Tibial nerve (tissue), 4 donors: ENCODE results near the gene INTS11. TPM values are rescaled to one million over a fixed set of nuclear protein-coding genes. Genes with fewer than 3 reads are reported as not detected.

Experiments used
- DNase-seq, 2 donors: peaks; one replicate each; pipeline ENCODE4 v3.0.0-alpha.2; 2019; ENCODE audit warnings: low spot score in 2 of 2
- H3K27ac ChIP-seq, 4 donors: fragments of 200-600 bp; sonication (generic) in 3 of 4; one replicate each; pipeline ENCODE4 v1.5.1; 2017 to 2019; ENCODE audit warnings: mild to moderate bottlenecking in 1 of 4
- H3K27me3 ChIP-seq, 2 donors: fragments of 200-600 bp; sonication (generic) in 1 of 2; one replicate each; pipeline versions ENCODE4 v1.5.1 to v1.6.0; 2017 to 2019
- H3K36me3 ChIP-seq, 3 donors: fragments of 200-600 bp; sonication (generic); one replicate each; pipeline ENCODE4 v1.5.1; 2018 to 2019
- H3K4me1 ChIP-seq, 4 donors: fragments of 200-600 bp; sonication (generic) in 3 of 4; one replicate each; pipeline ENCODE4 v1.5.1; 2017 to 2019
- H3K4me3 ChIP-seq, 4 donors: fragments of 200-600 bp; sonication (generic) in 3 of 4; one replicate each; pipeline ENCODE4 v1.5.1; 2017 to 2019; ENCODE audit warnings: mild to moderate bottlenecking in 1 of 4, moderate library complexity in 1 of 4
- H3K9me3 ChIP-seq, 4 donors: fragments of 200-600 bp; sonication (generic) in 3 of 4; one replicate each; pipeline ENCODE4 v1.5.1; 2017 to 2019
- EP300 ChIP-seq, 2 donors: sonication (generic); formaldehyde crosslinking; IDR thresholded peaks; one replicate each; pipeline ENCODE4 v1.6.1; 2017; ENCODE audit warnings: antibody characterized with exemption in 2 of 2, mild to moderate bottlenecking in 1 of 2
- POLR2A ChIP-seq, 2 donors: fragments of 450-650 bp; IDR thresholded peaks; one replicate each; pipeline ENCODE4 v1.6.1; 2017; ENCODE audit warnings: antibody characterized with exemption in 2 of 2, mild to moderate bottlenecking in 2 of 2, moderate library complexity in 2 of 2
- WGBS, 2 donors: methylation state at CpG; one replicate each; pipeline ENCODE4 v1.1.5; 2018; 5-methylcytosine and 5-hydroxymethylcytosine counted together
- total RNA-seq, 4 donors: library from RNA; depleted of rRNA; stranded (reverse); fragments of >200 nt; gene quantifications; one replicate each; pipeline ENCODE4 v1.1.0, GENCODE V29; 2016
- TF ChIP-seq, protein P1 (sequence below), 5 experiments: fragments of 200-600 bp in 3 of 5; fragments of 450-650 bp in 2 of 5; sonication (generic) in 3 of 5; IDR thresholded peaks; one replicate each; pipeline ENCODE4 v1.5.1; 2016 to 2019; ENCODE audit warnings: antibody characterized with exemption in 5 of 5, mild to moderate bottlenecking in 3 of 5, moderate library complexity in 2 of 5

Gene INTS11
- total RNA-seq, 4 donors from 2014 or later: 118 to 241 (median 157) TPM

DNA sequence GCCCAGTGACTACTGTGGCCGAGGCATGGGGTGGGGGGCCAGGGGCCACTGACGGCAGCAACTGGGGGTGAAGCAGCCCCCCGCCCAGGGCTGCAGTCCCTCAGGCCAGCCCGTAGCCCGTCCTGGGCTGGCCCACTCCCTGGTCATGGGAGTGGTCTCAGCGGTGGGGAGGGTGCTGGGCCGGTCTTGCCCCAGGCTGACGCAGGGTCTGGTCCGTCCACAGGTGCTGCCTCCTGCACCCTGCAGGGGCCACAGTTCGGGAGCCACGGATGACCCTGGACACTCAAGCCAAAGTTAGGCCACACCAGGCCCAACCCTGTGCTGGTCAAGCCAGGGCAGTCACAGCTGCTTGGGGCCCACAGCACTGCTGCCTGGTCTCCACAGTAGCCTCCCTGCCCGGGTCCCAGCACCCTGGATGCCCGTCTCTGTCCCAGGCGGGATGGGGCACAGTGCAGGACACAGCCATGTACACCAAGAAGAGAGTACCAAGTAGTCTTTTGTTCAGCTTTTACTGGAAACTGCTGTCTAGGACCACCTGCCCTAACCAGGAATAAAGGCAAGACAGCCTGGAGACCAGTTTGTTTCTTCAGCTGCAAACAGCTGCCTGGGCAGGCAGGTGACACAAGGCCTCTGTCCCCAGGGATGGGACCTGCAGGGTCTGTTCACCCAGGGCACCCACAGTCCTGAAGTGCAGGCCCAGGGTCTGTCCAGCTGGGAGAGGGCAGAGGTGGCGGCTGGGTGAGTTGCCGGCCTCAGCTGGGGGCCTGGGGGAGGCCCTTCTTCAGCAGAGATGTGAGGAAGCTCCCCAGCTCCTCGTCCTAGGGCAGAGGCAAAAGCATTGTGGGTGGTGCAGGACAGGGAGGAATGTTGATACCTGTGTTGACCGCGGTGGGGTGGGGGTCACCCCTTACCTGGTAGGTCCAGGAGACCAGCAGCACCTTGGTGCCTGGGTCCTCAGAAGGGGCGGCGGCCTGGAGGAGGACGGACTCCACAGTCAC lies 13.1 kb downstream of the INTS11 start:
- Histone ChIP-seq H3K9me3 (no peaks in the 10 kb centered on the region), H3K4me3 (no peak overlapping the region), H3K27ac (no peak overlapping the region), H3K27me3 (no peaks in the 10 kb centered on the region), H3K36me3 (peaks cover 0 to 59% (median 5%) of the 10 kb centered on the region in 3 donors), H3K4me1 (peaks cover 0 to 26% (median 21%) of the 10 kb centered on the region in 4 donors)
- 86 to 93% methylated on average over 11 to 15 of the region's 22 CpGs for WGBS, 2 donors
- DNase-seq: no peak
- TF ChIP-seq EP300 (IDR thresholded peaks at IDR 0.05) (no peak), POLR2A (IDR thresholded peaks at IDR 0.05) (no peak)
- TF ChIP-seq, protein P1, sequence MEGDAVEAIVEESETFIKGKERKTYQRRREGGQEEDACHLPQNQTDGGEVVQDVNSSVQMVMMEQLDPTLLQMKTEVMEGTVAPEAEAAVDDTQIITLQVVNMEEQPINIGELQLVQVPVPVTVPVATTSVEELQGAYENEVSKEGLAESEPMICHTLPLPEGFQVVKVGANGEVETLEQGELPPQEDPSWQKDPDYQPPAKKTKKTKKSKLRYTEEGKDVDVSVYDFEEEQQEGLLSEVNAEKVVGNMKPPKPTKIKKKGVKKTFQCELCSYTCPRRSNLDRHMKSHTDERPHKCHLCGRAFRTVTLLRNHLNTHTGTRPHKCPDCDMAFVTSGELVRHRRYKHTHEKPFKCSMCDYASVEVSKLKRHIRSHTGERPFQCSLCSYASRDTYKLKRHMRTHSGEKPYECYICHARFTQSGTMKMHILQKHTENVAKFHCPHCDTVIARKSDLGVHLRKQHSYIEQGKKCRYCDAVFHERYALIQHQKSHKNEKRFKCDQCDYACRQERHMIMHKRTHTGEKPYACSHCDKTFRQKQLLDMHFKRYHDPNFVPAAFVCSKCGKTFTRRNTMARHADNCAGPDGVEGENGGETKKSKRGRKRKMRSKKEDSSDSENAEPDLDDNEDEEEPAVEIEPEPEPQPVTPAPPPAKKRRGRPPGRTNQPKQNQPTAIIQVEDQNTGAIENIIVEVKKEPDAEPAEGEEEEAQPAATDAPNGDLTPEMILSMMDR (IDR thresholded peaks at IDR 0.05): no peak

GRCh38 chr1:1310476-1311053 lies 13.9 kb downstream of the INTS11 start:
- no peak overlapping the region for H3K4me3 ChIP-seq
- H3K36me3 ChIP-seq: peaks cover 0 to 59% (median 5%) of the 10 kb centered on the region in 3 donors
- H3K9me3 ChIP-seq: no peaks in the 10 kb centered on the region
- 78 to 83% methylated on average over 17 to 21 of the region's 21 CpGs for WGBS, 2 donors
- no peak for TF ChIP-seq EP300 (IDR thresholded peaks at IDR 0.05)
- TF ChIP-seq, protein P1 (IDR thresholded peaks at IDR 0.05): no peak
- TF ChIP-seq POLR2A (IDR thresholded peaks at IDR 0.05): no peak
- H3K27ac ChIP-seq: no peak overlapping the region
- H3K4me1 ChIP-seq: peaks cover under 1 to 35% (median 29%) of the 10 kb centered on the region in 4 donors
- H3K27me3 ChIP-seq: no peaks in the 10 kb centered on the region
- DNase-seq: no peak

- H3K4me3 ChIP-seq: no peak overlapping the region
- H3K27ac ChIP-seq: peak overlapping the region in 1 of 4 donors; percentile 98
- TF ChIP-seq, protein P1 (IDR thresholded peaks at IDR 0.05): no peak
- TF ChIP-seq POLR2A (IDR thresholded peaks at IDR 0.05): no peak
- no peak for TF ChIP-seq EP300 (IDR thresholded peaks at IDR 0.05)
- peaks cover 6 to 40% (median 34%) of the 10 kb centered on the region in 4 donors for H3K4me1 ChIP-seq
- DNase-seq: no peak
- WGBS, 2 donors: 68 to 90% methylated on average over 3 of the region's 3 CpGs
- H3K9me3 ChIP-seq: no peaks in the 10 kb centered on the region
- no peaks in the 10 kb centered on the region for H3K27me3 ChIP-seq
- peaks cover 0 to 56% (median 5%) of the 10 kb centered on the region in 3 donors for H3K36me3 ChIP-seq
Observed at GRCh38 chr1:1310109-1310385, 14.4 kb downstream of the INTS11 start.

DNA sequence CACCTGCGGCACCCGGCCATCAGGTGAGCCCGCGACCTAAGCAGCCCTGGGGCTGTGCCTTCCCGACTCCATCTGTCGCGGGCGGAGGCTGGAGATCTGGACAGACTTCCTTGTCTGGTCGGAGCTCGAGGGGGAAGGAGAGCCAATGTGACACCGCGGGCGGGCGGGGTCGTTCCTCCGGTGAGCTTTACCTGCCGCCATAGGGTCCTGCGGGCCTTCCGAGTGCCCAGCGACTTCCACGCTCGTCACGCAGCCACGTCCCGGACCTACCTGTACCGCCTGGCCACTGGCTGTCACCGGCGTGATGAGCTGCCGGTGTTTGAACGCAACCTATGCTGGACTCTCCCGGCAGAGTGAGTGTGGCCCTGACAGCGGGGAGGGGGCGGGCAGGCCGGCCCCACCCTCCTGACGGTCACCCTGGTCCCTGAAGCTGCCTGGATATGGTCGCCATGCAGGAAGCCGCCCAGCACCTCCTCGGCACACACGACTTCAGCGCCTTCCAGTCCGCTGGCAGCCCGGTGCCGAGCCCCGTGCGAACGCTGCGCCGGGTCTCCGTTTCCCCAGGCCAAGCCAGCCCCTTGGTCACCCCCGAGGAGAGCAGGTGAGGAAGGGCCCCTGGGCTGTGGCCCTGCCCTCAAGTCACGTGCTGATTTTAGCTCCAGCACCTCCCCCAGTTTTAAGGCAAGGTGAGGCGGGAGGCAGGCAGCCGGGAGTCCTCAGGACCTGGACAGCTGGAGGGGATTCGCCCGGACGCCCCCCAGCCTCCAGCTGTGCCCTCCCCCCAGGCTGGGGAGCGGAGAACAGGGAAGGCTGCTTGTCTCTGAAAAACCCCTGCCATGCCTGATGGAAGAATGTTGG lies 15.0 kb downstream of the INTS11 start:
- 34 to 77% methylated on average over 19 to 54 of the region's 57 CpGs for WGBS, 2 donors
- H3K27me3 ChIP-seq: no peaks in the 10 kb centered on the region
- TF ChIP-seq EP300 (IDR thresholded peaks at IDR 0.05) (no peak), POLR2A (IDR thresholded peaks at IDR 0.05) (no peak)
- TF ChIP-seq, protein P1 (IDR thresholded peaks at IDR 0.05): no peak
- H3K4me1 ChIP-seq: peaks cover 8 to 46% (median 38%) of the 10 kb centered on the region in 4 donors
- H3K36me3 ChIP-seq: peaks cover 0 to 50% (median 5%) of the 10 kb centered on the region in 3 donors
- no peak for DNase-seq
- H3K27ac ChIP-seq: peak overlapping the region; percentile 86 to 98 (median 94)
- H3K4me3 ChIP-seq: peak overlapping the region; percentile 60 to 94 (median 85)
- no peaks in the 10 kb centered on the region for H3K9me3 ChIP-seq
